H1 (cell line): ENCODE data around the gene EXOSC1. TPM values are rescaled to one million over a fixed set of nuclear protein-coding genes. Genes with fewer than 3 reads are reported as not detected.

Experiments
- CHD1 ChIP-seq: IDR thresholded peaks from 2 replicates; pipeline ENCODE4 v1.6.1; 2012; ENCODE audit warnings: low read depth, low read length, improper control_type of control experiment
- GABPA ChIP-seq: IDR thresholded peaks from 2 replicates; pipeline ENCODE4 v1.6.1; 2011; ENCODE audit warnings: mild to moderate bottlenecking, low read length, moderate library complexity, borderline replicate concordance; ENCODE audit not compliant: insufficient read depth
- KDM1A ChIP-seq: fragments of 200-600, 300-600 bp; sonication (generic); IDR thresholded peaks from 2 replicates; pipeline ENCODE4 v1.7.1; 2016; ENCODE audit warnings: mild to moderate bottlenecking, low read length, borderline replicate concordance
- PHF8 ChIP-seq: fragments of 200-600 bp; sonication (generic); conservative IDR thresholded peaks from 2 replicates; pipeline ENCODE4 v1.7.1; 2012; ENCODE audit warnings: low read depth, mild to moderate bottlenecking, inconsistent platforms, low read length, moderate library complexity
- RNF2 ChIP-seq: fragments of 200-900, 300-1000 bp; sonication (generic); IDR thresholded peaks from 2 replicates; pipeline ENCODE4 v1.7.1; 2016; ENCODE audit warnings: borderline replicate concordance, low read depth, mild to moderate bottlenecking, antibody characterized with exemption, low read length; ENCODE audit not compliant: poor library complexity, severe bottlenecking; ENCODE audit errors: missing control alignments
- ZNF274 ChIP-seq: IDR thresholded peaks from 2 replicates; pipeline ENCODE4 v1.7.0; 2012; ENCODE audit warnings: low read length, borderline replicate concordance; ENCODE audit errors: extremely low read depth
- polyA plus RNA-seq, 7 experiments: library from polyadenylated mRNA; depleted of rRNA in 3 of 7; stranded (reverse) in 5 of 7; unstranded in 2 of 7; fragments of >200 nt in 5 of 7; fragments of 200-250 nt in 2 of 7; gene quantifications; 1 replicate in 5 of 7; 2 replicates in 1 of 7; 4 replicates in 1 of 7; pipeline versions ENCODE4 v1.2.1 to v1.2.3, GENCODE V29; 2011 to 2013; ENCODE audit warnings: missing spikeins in 2 of 7, mixed read lengths in 2 of 7
- total RNA-seq: library from RNA; stranded (reverse); fragmentation: NEBNext Ultra II Directional; extraction: Animal tissue kit (Norgen Biotek cat#: 25700); gene quantifications from 2 replicates; pipeline ENCODE4 v1.2.1, GENCODE V29; 2021

The EXOSC1 gene
- total and polyA plus RNA-seq, 2 of the 8 experiments (the other 6 are each of a cell fraction or from before 2014, with no cell fraction given): 52.1 to 68.1 TPM

GRCh38 chr10:97412891-97413304 lies 32.9 kb downstream of the EXOSC1 start (continued):
- TF ChIP-seq CHD1 (no peak), PHF8 (no peak), ZNF274 (no peak), KDM1A (no peak), RNF2 (no peak), GABPA (no peak)
- TF ChIP-seq, all 59 proteins: peak for 0
